Ishikawa (cell line): ENCODE data around the gene BIN1.

Source experiments
- CEBPB ChIP-seq: IDR thresholded peaks from 2 replicates; pipeline ENCODE4 v1.6.1; 2012
- CREB1 ChIP-seq: IDR thresholded peaks from 2 replicates; pipeline ENCODE4 v1.6.1; 2012; ENCODE audit warnings: low read depth
- EGR1 ChIP-seq: IDR thresholded peaks from 2 replicates; pipeline ENCODE4 v1.6.1; 2012
- EP300 ChIP-seq: IDR thresholded peaks from 2 replicates; pipeline ENCODE4 v1.6.1; 2012; ENCODE audit warnings: borderline replicate concordance
- MAX ChIP-seq: IDR thresholded peaks from 2 replicates; pipeline ENCODE4 v1.6.1; 2012
- NFIC ChIP-seq: IDR thresholded peaks from 2 replicates; pipeline ENCODE4 v1.6.1; 2012
- REST ChIP-seq: IDR thresholded peaks from 2 replicates; pipeline ENCODE4 v1.6.1; 2012; ENCODE audit warnings: low read depth, mild to moderate bottlenecking
- TAF1 ChIP-seq: IDR thresholded peaks from 2 replicates; pipeline ENCODE4 v1.6.1; 2012; ENCODE audit warnings: low read depth, mild to moderate bottlenecking

- TF ChIP-seq NFIC, result no peak
- TF ChIP-seq REST, result no peak
- TF ChIP-seq TAF1, result no peak
- TF ChIP-seq EP300, result no peak
- no peak for TF ChIP-seq EGR1
- no peak for TF ChIP-seq MAX
- TF ChIP-seq CEBPB, result no peak
- no peak for TF ChIP-seq CREB1
These were observed 65.5 kb downstream of the BIN1 start for GRCh38 chr2:127041259-127041970.
